GM21526 (cell line): ENCODE results near the gene PRDX4.
"Not testable (repeated sequence)": the region's sequence is repeated elsewhere in the genome, so short reads cannot be mapped to it uniquely, and the experiment has no call there.

ENCODE experiments used
- ATAC-seq: cut with Tn5 transposase; IDR thresholded peaks from one replicate; pipeline ENCODE4 v1.9.1; 2021; ENCODE audit warnings: moderate library complexity; ENCODE audit not compliant: unreplicated experiment, low FRiP score

Gene PRDX4

DNA sequence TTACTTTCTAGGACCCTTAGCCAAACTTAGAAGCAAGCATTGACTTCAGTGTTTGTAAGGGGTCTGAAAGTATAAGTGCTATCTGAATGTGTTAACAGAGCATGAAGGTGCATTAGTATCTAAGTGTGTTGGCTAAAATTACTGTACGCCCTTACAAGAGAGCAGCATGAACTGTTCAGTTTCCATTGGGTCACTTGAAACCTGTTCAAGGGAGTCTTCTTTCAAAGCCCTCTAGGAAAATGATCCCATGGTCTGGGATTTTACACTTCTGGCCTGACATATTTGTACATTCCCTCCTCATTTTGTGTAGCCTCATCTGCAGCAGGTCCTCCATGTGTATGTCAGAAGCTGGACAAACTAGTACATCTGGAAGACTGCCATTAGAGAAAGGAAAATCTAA, 3.2 kb downstream of the PRDX4 start:
- no peak for ATAC-seq

DNA sequence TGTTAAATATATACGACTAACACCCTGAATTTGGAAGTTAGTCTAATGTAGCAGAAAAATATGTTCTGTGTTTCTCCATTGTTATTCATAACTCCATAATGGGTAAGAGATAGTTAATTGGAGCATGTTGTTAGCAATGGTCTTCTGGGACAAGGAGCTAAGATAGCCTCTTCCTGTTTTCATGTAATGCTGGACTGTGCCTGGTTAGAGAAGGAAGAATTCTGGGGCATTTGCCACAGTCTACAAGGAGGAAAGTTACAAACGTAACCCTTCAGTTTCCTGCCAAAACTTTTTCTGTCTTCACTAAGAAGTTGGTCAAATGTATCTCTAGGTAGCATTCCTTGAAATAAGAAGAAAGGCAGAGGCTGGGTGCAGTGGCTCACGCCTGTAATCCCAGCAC, 5.8 kb downstream of the PRDX4 start:
- no peak for ATAC-seq

DNA sequence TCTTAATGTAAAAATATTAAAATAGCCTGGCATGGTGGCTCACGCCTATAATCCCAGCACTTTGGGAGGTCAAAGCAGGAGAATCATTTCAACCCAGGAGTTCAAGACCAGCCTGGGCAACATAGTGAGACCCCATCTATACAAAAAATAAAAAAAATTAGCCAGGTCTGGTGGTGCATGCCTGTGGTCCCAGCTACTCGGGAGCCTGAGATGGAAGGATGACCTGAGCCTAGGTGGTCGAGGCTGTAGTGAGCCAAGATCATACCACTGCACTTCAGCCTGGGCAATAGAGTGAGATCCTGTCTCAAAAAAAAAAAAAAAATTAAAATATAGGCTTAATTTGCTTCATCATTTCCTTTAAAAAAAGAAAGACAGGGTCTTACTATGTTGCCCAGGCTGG, 9.2 kb downstream of the PRDX4 start:
- ATAC-seq = not testable (repeated sequence)

DNA sequence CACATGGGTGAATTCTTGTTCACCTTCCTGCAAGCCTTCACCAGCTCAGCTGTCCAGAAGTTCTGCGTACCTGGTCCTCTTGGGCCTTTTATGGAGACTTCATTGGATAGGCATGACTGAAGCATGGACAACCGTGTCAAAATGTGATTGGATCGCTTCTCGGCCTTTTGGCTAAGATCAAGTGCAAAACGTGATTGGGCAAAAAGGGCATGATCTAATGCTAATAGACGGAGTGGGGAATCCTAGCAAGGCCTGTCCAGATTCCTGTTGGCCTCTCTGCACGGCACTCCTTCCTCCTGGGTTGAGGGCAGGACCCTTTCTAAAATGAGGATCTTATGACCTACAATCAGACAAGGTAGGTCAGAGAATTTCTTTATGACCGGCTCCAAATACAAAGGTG, 24.9 kb downstream of the PRDX4 start:
- ATAC-seq = no peak

DNA sequence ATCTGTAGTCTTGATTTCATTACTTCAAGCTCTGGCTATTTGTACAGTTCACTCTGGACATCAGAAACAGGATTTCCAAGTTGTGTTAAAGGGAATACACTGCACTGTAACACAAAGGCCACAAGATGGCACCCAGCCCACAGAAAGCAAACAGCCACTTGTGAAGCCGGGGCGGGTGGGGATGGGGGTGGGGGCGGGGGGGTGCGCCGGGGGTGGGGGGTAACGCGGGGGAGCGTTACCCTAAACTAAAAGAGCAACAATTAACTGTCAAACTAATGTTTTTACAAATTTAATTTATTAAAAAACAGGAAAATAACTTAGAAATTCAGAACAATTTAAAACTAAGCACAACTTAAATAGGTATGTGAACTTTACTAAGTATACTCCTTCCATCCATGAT, 27.3 kb downstream of the PRDX4 start:
- ATAC-seq = no peak

DNA sequence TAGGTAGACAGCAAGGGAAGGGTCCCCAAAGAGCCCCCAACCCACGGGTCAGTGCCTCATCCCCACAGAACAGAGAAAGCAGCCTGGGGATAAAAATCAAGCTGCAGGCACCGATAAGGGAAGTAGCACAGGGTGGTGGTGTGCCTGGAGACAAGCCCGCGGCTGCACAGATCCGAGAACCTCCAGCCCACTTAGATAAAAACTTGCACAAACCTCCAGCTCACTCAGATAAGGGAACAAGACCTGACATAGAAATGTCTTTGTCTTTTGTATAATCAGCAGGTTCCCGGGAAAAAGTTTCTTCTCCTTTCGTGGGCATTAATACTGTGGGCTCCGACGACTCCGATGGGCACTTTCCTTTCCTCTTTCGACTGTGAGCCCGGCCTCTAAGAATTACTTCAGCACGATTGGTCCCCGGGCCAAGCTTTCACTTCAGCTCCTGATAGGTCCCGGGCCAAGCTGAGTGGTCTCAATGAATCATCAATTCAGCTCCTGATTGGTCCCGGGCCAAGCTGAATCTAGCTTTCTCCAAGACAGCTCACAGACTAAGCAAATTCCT, 32.4 kb downstream of the PRDX4 start:
- no peak for ATAC-seq

DNA sequence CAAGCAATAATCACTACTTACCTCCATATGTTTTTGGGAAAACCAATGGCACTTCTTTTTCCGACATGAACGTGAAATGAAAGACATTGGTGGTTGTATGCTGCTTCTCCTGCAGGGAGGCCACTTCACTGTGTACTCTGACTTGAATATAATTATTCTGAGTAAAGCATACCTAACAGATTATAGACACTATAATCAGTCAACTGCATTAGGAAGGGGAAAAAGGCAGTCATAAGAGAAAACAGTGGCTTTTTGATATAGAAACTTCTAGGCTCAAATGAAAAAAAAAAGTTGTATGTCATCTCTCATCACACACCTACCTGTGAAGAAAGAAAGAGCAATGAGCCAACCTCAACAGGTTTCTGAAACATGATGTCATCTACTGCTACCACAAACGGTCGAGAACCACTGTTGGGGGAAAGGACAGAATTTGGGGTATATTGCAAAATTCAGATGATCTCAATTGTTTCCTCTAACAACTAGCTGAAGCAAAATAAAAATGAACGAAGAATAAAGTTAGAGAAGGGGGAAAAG, 37.4 kb downstream of the PRDX4 start:
- no peak for ATAC-seq

DNA sequence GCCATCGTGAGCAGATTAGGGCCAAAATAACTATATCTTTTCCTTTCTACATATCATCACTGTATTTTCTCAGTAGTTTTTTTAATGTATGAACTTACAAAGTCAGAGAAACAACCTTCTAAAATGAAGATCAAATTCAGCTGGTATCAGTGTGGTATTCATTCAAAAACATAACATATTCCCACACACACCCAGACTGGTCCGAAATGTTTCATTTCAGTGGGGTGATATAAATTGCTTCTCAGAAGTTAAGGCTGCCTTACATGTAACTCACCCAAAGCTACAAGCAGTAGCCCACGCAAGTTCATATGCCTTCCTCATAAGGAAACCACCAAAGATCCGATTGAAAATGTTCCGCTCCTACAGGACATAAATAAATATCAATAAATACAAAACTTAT, 37.9 kb downstream of the PRDX4 start:
- ATAC-seq = no peak

DNA sequence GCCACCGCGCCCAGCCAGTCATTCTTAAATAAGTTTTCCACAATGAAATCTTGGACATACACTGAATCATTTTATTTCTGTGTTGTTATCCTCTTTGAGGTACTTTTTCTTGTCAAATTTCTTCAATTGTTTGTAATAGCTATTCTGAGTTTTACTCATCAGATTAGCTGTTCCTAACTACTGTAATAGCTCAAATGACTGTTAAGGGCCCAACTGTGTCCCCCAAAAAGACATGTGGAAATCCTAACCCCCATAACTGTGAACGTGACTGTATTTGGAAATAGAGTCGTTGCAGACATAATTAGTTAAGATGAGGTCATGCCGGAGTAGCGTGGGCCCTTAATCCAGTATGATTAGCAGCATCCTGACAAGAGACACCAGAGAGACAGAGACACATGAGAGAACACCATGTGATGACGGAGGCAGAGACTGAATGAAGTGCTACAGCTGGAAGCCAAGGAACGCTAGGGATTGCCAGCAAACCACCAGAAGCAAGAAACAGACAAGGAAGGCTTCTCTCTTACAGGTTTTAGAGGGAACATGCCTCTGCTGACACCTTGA, 52.9 kb downstream of the PRDX4 start:
- no peak for ATAC-seq

DNA sequence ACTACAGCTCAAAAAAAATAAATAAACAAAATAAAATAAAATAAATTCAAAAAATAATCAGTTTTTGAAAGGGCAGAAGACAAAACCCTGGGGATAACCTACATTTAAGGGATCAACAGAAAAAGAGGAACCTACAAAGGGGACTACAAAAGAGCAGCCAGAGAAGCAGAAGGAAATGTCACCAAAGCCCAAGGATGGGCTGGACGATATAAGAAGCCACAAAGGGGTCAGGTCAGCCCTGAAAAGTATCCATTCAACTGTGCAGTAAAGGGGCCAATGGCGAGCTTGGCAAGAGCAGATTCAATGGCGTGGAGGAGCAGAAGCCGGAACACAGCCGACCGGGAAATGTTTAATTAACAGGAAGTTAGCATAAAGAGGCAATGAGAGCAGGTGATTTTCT, 58.9 kb downstream of the PRDX4 start:
- no peak for ATAC-seq

DNA sequence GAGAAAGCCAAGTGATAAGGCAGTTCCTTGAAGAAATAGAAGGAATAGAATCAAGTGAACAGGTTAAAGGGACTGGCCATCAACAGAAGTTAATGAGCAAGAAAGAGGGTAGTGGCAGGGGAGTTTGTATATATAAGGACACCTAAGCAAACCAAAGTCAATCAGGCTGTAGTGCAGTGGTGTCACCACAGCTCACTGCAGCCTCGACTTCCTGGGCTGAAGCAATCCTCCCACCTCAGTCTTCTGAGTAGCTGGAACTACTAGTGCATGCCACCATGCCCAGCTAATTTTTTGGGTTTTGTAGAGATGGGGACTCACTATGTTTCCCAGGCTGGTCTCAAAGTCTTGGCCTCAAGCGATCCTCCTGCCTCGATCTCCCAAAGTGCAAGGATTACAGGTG, 59.9 kb downstream of the PRDX4 start:
- ATAC-seq = no peak

DNA sequence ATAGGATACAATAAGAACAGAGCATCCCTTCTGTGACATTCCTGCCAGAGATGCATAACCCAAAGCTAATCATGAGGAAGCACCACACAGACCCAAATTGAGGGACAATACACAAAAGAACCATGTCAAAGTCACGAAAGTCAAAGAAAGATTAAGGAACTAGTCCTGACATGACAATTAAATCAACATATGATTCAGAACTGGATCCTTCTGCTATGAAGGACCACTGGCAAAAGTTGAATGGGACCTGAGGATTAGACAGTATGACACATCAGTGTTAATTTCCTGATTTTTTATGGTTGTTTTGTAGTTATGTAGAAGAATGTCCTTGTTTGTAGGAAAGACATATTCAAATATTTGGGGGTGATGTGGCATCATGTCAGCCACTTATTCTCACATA, 61.9 kb downstream of the PRDX4 start:
- ATAC-seq = no peak

DNA sequence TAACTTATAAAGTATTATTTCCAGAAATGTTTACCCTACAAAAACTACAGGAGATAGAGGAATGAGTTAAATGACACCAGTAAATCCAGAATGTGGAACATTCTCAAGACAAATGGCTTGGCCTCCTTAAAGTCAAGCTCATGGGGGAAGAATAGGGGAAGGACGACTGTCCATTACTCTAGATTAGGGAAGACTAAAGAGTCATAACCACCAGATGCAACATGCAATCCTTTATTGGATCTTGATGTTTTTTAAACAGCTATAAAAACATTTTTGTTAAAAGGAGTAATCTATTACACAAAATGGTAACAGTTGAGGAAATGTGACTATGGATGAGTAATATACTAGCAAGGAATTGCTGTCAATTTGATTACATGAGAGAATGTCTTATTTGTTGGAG, 64.7 kb downstream of the PRDX4 start:
- no peak for ATAC-seq

DNA sequence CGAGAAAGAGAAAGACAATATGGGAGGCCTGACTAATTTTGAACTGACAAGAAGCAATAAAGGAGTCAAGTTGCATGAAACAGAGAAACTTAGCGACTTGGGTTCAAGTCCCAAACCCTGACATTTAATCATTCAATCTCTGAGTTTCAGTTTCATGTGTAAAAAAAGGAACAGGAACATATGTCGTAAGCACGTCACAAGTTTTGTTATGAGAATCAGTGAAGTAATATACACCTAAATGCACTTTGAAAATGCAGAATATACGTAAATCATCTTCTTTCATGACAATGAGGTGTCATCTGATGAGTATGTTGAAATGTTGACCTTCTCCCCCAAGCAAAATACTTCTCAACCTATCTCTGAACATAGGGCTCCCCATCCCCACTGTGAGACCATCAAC, 65.4 kb downstream of the PRDX4 start:
- peak; percentile 85 for ATAC-seq
